CD4-positive, alpha-beta T cell treated with Interleukin-4 for 1 hour (primary cell): Measurements from ENCODE around the gene BNC2.

Experiments used
- DNase-seq, 2 donors: peaks; one replicate each; pipeline ENCODE4 v3.0.0-alpha.2; 2020 to 2022

Gene BNC2

DNA sequence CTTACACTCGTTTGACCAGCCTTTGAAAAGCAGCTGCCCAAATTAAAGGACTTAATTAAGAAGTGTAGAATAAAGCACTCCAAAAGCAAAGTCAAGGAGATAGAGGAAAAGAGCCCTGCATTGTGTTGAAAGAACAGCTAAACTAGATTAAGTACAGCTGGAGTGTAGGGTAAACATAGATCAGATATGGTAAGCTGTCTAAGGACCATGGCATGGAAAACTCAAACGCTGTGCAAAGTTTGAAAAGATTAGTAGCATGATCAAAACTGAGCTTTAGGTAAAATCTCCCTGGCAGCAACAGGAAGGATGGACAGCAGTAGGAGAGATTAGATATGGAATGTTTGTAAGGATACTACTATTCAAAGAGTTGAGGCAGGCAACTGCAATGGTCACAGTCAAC lies 55.4 kb downstream of the BNC2 start:
- DNase-seq = no peak

DNA sequence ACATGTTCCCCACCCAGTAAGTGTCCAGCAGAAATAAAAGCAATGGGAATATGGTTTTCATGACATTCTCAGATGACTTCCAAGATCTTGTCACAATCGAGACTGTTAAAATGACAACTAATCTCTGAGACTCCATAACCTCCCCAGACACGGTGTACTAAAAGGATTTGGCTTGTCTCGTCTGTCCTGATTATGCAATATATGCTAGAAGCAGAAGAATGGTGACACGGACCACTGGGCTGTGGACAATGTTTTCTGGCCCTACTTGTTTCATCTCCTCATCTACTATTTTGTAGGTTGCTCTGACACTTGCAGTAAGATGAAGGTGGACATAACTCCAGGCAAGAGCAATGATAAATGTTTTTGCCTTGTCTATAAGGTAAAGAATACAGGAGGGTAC lies 56.6 kb downstream of the BNC2 start:
- no peak for DNase-seq

DNA sequence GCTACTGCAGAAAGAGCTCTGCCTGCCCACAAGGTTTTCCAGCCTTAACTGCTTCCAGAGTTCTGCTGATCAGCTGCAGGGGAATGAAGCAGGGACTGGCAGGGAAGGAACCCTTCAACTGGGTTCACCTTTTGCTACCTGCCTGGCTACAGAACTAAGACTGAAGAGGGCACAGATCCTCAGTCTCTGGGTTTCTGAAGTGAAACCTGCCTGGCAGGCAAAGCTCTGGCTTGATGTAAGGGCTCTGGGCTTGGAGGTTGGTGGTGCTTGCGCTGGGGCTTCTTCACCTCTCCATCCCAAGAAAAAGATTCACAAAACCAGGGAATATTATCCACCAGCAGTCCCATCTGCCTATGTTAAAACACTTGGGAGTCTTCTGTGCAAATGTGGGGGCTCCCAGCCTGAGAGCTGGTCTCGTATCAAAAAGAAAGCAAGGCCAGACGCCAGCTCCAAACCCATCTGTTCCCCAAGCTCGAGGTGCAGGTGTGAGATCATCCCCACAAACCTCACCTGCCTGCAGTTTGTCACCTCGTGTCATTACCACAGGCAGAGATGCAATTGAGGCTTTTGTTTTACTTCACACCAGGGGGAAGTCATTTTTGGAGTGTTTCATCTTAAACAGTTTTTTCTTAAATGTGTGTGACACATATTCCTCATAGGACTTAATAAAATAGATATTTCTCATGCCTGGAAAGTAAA lies 58.3 kb downstream of the BNC2 start:
- no peak for DNase-seq

DNA sequence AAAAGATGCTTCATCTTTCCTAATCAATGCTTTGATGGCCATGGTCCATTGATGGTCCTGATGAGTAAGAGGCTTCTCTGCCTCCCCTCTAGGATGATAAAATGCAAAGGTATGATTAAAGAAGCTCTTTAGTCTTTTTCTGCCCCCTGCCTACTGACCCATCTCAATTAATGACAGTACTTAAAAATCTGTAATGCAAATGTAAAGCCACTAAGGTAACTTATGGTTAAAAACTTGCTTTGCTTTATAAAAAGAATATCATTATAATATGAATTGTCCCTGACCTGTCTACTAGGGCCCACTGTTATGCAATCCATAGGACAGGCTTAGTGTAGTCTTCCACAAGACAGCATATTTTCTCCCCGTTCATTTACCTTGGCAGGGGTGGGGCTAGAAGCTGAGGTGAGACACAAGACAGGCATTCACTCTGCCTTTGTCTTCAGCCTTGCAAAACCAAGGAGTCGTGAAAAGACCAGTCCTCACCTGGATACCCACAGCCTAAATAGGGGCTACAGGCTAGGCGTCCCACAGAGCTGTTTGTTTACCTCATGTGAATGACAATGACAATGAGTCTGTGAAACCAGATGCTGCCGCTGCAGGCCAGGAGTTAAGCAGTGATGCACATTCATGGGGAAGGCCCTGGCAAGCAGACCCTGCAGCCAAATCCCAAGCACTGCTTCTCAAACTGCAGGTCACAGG lies 60.4 kb downstream of the BNC2 start:
- DNase-seq = no peak

DNA sequence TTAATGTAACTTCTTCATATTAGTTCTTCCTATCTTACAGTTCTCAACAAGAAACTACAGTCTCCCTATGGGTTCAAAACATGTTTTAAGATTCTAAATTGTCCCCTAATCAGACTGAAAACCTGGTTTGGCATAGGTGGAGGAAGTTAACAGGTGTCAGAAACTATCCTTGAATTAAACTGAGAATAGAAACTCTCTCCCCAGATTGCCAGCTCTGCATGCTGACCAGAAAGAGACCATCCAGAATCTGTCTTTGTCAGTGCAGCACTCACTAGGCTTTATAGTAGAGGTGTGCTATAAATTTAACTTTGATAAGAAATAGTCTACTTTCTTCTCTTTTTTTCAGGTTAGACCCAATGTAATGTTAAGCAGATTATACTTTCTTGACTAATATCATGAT lies 63.8 kb downstream of the BNC2 start:
- DNase-seq = no peak

DNA sequence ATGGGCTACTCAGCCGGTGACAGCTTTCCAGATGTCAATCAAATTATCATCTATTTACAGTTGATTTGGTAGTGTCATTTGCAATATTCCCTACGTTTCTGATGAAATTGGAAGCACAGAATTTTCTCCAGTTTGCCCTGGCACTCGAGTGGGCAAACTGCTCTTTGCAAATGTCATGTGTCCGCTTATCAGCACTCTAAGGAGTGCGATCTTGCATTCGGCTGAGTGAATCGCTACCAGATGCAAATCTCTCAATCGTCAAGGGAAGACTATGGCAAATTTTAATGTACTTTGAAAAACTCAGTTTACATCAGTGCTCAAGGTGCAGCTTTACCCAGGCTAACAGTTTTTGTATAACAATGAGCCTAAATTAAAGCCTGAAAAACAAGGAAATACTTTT lies 66.8 kb downstream of the BNC2 start:
- DNase-seq = no peak

DNA sequence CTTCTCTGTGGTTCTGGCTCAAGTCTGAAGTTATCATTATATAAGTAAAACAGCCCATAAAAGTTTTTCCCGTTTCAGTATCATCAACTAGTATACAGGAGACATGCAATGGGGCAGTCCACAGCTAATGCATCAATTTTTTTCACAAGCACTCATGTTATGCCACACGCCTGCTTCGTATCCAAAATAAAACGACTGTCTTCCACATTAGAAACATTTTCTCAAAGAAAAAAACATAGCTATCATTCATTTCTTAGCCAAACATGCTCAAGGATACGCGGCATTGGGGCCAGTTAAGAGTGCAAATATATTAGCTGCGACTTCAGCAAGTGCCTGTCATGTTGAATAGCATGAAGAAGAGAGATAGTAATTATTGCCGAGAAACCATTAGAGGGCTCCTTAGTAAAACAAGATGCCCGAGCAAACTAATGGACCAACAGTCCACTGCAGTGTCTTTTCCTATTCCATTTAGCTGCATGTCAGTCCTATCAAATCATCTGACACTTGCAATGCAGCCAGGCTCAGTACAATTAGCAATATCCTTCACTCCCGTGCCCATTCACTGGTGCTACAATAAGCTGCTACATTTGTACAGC lies 68.5 kb downstream of the BNC2 start:
- DNase-seq = no peak

DNA sequence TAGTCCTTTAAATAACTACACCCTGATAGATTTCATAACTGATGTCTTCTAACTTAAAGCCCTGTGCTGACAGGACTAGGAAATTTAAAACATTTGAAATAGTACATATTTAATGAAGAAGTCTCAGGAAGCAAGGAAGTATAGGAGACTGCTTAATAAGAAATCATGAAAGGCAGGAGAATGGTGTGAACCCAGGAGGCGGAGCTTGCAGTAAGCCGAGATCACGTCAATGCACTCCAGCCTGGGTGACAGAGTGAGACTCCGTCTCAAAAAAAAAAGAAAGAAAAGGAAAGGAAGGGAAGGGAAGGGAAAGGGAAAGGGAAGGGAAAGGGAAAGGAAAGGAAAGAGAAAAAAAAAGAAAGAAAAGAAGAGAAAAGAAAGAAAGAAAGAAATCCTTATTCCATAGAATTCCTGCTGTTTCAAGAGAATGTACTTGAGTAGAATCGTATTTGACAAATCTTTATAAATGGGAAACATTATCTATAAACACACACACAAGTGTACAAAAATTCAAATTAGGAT lies 74.1 kb downstream of the BNC2 start:
- DNase-seq = no peak

DNA sequence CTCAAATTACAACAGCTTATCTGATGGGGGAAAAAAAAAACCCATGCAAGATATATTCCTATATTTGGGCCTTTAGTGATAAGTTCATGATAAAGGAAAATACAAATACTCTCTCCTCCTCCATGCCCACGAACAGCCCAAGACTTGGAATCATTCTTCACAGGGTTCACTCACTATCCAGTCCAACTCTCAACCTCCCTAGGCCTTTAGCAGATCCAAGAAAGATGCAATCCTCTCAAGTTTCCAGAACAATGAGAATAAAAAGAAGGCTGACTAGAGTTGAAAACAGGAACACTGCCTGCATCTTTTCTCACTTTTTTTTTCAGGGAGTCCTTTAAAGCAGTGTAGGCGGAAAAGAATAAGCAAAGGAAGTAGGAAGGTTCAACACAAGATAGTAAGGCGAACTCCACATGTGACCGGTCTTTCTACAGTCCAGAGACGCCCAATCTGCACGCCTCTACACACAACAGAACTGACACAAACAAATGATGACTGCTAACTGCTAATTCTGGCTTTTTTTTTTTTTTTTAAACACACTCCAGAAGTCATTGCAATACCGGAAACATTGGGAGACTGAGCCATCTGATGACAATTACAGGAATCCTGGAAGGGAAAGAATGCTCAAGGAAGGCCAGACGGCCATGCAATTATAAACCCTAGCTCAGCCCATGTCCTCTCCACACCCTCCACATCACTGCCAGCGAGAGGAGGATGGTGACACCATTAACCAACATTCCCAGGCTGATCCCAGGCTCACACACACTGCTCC lies 75.4 kb downstream of the BNC2 start:
- no peak for DNase-seq

DNA sequence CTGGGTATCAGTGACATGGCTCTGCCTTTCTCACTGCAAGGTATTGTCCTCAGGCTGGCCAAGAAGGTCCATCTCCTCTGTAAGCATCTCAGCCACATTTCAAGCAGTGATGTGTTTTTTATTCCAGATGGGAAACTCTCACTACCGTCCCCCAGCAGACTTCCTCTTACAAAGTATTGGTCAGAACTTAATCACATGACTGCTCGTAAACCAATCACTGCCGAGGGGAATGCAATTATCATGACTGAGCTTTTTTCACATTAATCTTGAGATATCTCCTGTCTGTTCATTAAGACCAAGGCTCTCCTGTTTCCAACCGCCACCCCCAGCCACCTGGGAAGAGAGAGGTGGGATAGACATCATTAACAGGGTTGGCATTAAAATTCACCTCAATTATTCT lies 76.4 kb downstream of the BNC2 start:
- no peak for DNase-seq

DNA sequence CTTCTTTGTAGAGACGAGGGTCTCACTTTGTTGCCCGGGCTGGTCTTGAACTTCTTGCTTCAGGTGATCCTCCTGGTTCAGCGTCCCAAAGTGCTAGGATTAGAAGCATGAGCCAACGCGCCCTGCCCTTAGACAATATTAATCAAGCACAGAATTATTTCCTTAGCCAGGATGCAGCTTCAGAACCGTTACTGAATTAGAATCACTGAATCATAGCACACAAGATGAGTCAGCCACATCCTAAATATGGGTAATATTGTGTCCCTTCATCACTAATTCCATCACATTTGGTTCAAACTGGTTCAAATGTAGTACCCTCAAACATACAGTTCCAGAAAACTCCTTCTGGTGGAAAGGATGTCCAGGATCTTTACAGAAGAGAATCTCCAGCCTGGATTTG lies 82.7 kb downstream of the BNC2 start:
- no peak for DNase-seq

DNA sequence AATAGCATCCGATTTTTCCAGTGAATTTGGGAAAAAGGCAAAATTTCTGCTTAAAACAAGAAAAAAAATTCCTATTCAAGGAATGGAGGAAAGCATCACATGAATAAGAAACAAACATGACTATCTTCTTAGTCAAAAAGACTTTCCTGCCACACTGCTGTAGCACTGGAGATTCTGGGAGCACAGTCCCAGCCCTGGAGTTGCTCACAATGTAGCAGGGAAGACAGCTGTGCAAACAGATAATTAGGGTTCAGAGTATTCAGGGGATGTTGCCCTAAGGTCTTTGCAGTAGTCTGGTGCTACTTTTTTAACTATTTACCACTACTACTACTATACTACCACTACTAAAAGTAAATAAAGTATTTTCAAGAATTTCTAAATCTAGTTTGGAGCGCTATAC lies 86.5 kb downstream of the BNC2 start:
- DNase-seq = no peak

DNA sequence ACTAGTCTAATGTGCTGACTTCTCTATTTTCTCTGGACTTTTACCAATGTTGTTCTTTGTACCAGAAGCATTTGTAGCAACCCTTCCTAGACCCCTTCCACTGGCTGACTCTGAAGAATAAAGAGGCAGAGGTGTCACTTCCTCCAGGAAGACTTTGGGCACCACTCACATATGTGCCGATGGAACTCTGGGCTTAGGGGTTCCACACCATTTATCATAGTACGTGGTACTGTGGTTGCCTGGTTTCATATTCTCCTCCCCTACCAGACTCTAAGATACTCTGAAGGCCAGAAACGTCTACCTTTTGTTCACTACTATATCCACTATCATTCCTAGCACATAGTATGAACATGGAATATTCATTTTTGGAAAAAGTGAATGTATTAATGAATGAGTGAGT lies 88.0 kb downstream of the BNC2 start:
- no peak for DNase-seq

DNA sequence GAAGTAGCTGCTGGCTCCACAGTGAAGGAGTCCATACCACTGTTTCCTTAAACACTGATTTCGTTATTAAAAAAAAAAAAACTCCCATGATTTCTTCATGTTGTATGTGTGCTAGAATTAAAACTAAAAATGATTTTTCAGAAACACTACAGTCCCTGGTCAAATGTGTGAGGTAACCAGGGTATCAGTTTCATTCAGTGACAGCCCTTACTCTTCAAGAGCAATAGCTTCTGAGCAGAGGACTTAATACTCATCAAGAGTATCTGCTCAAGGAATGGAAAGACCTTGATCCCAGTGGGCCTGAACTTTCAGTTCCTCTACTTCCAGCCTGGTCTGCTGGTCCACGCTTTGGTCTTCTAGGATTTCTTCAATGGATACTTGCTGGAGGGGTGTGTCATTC lies 95.1 kb downstream of the BNC2 start:
- no peak for DNase-seq

DNA sequence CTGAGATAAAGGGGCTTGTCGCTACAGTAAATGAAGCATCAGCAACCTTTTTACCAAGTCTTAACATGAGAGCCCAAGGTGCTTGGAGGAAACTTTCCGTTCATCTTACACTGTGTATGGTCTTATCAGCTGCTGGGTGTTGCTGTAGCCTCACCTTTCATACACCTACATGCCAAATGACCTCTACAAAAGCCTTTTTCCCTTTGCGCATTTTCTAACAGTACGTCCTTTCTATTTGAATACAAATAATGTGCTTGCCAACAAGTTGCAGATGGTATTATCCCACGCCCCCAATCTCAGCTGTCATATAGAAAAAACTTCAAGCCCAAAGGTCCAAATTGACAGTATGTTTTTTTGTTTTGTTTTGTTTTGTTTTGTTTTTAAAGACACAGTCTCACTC lies 96.9 kb downstream of the BNC2 start:
- DNase-seq = no peak

DNA sequence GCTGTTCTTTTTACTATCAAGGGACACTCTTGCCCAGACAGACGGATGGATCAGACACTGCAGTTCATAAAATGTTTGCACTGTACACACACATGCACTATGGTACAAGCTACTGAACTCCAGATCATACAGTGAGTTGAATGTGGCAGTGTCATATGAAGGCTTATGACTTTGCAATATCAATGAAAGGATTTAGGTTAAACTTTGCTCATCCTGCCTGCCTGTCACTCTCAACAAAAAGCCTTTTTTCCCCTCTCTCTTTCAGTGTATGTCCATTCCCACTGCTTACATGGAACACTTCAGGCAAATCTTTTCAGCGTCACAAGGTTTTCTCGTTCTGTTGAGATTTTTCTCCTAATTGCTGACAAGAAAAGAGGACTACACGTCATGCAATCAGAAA lies 97.4 kb downstream of the BNC2 start:
- DNase-seq = no peak

DNA sequence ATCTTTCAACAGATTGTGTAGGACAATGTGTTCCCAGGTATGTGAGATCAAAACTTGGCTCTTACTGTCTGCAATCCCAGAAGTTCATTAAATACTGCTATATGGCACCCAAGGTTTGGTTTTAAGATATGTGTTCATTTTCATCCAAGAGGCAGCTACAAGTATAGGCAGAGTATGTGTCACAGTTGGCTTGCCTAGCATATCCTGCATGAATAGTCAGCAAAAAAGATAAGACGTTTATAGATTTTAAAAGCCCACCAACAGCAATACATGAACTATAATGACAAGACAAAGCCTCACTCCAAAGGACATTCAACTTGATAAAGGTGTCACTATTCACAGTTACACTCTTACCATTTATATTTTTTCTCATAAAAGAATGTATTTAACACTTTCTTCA lies 99.1 kb downstream of the BNC2 start:
- DNase-seq = no peak

DNA sequence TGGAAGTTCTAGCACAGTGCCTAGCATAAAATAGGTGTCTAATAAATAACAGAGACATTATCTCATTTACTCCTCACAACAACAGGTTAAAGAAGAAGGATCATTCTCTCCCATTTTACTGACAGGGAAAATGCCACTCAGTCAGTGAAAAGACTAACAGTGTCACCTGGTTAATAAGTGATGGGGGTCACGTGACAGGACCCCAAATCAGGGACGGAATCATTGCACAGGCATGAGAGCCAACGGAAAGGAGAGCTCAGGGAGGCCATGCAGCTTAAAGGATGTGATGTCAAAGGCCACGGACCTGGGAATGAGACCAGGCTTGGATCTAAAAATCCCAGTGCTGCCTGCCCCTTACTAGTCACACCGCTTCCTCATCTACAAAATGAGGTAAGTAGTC lies 101.2 kb downstream of the BNC2 start:
- DNase-seq = no peak

DNA sequence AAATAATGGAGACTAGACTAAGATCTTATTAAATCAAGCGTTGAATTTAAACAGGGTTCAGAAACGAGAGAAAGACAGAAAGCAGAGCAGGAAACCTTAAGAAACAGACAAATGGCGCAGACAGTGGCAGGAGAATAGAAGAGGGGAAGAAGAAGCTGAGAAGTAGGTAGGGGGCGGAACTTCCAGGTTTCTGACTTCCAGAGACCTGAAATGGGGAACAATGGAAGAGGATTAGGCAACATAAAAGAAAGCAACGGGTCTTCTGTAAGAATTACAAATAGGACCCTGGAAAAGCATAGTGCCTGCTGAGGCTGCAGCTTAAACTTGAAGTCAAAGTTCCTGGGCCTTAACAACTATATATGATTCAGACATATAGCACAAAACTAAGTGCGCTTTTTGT lies 101.7 kb downstream of the BNC2 start:
- no peak for DNase-seq

DNA sequence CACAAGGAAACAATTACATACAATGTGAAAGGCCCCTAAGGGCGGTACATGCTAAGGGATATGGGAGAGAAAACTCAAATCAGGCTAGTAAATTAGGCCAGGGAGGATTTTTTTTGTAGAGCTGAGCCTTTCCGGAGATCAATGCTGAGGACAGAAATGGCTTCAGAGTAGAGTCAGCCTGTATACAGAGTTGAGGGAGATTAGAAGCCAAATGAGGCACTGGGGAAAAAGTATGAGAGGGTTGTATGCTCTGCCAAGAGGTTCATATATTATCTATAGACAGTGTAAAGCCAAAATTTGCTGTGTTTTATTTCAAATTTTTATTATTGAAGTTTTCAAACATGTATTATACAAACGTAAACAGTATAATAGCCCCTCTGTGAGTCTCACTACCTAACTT lies 103.1 kb downstream of the BNC2 start:
- no peak for DNase-seq

DNA sequence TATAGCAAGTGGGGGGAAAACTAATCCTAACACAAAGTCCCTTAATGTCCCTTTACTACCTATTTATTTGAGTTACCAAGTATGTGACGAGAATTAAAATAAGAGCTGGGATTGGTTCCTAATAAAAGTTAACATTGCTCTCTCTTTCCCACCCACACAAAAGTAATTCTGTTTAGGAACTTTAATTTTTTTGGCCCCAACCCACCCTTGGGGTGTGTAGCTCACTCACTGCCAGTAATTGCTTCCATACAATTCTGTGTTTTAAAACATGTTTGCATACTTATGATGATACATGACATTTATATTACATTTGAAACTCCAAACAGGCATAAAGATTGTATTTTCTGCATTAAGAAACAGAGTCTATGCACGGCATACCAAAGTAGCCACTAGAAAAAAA lies 106.5 kb downstream of the BNC2 start:
- no peak for DNase-seq

DNA sequence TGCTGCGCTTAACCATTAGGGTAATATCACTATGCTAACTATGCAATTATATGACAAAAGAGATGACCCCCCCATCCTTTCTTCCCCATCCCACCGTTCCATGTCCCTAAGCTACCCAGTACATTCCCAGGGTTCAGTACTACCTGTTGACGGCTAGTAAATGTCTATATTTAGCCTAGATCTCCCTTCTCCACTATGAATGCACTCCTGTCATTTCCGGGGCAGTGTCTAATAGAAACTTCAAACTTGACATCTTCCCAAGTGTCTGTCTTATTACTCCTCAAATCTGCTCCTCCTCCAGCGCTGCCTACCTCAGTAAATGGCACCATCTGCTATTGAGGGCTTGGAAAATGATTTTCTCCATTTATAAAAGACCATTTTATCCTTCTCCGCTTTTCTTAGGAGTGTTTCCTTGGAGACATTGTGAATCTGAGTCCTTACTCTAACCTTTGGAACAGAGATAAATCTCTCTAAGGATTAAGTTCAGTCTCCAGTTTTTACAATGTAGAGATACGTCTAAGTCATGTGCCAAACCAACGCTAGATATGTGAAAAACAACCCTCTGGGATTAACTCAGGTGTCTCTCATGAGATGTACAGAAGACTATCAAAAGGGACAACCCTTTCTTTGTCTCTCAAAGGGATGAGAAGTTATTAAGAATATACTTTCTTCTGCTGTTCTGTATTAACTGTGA lies 114.9 kb downstream of the BNC2 start:
- DNase-seq = no peak

DNA sequence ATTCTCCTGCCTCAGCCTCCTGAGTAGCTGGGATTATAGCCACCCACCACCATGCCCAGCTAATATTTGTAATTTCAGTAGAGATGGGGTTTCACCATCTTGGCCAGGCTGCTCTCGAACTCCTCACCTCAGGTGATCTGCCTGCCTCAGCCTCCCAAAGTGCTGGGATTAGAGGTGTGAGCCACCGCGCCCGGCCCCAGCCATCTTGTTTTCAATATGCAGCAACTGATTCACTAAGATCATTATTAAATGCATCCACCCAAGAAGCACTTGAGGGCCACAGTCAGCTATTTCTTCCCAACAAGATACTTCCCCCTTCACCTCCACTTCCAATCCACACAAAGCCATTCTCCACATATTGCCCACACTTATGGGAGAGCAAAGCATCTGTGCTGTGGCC lies 115.8 kb downstream of the BNC2 start:
- no peak for DNase-seq
